ENCODE measurements around the gene PCDHGC5.

Gene PCDHGC5

DNA sequence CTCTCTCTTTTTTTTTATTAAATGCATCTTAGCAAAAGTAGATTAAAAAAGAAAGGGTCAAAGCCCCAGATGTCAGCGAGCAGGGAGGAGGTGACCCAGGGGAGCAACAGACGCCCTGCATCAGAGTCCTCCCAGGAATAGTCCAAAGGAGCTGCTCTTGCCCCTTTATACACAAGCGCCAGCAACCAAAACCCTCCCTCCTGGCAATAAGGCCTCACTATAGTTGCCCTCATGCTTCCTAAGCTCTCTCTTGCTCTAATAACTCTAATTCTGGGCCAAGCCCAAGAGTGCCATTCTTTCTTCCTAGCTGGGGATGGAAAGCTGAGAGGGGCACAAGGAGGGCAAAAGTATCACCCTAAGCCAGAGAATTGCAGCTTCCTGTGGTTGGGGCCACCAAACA lies 26.3 kb downstream of the PCDHGC5 start:
- Histone ChIP-seq H3K9me2 (replicated peaks; ENCODE audit: insufficient read depth, low read length) (no peaks in the 10 kb centered on the region), H3K79me2 (ENCODE audit: low read length) (no peaks in the 10 kb centered on the region), H3K27ac (ENCODE audit: low read length) (peak overlapping the region; percentile 83; the same call in 1 of the 2 replicates), H3K4me1 (ENCODE audit: low read length) (peaks cover 40% of the 10 kb centered on the region), H4K20me1 (ENCODE audit: insufficient read depth, low read length) (no peaks in the 10 kb centered on the region), H3K4me2 (ENCODE audit: low read depth, low read length) (no peak overlapping the region), H3K9ac (ENCODE audit: low read length) (no peak overlapping the region), H2AFZ (ENCODE audit: low read length) (no peak overlapping the region), H3F3A (ENCODE audit: insufficient read depth, low read length) (peaks cover 25% of the 10 kb centered on the region), H3K36me3 (replicated peaks; ENCODE audit: insufficient read depth, low read length) (no peaks in the 10 kb centered on the region; the same call in none of the 2 replicates), H3K4me3 (ENCODE audit: low read length) (no peak overlapping the region), H3K27me3 (replicated peaks; ENCODE audit: insufficient read depth, low read length) (no peaks in the 10 kb centered on the region), H3K9me3 (replicated peaks; ENCODE audit: insufficient read depth, low read length) (no peaks in the 10 kb centered on the region)
- TF ChIP-seq, protein P1, sequence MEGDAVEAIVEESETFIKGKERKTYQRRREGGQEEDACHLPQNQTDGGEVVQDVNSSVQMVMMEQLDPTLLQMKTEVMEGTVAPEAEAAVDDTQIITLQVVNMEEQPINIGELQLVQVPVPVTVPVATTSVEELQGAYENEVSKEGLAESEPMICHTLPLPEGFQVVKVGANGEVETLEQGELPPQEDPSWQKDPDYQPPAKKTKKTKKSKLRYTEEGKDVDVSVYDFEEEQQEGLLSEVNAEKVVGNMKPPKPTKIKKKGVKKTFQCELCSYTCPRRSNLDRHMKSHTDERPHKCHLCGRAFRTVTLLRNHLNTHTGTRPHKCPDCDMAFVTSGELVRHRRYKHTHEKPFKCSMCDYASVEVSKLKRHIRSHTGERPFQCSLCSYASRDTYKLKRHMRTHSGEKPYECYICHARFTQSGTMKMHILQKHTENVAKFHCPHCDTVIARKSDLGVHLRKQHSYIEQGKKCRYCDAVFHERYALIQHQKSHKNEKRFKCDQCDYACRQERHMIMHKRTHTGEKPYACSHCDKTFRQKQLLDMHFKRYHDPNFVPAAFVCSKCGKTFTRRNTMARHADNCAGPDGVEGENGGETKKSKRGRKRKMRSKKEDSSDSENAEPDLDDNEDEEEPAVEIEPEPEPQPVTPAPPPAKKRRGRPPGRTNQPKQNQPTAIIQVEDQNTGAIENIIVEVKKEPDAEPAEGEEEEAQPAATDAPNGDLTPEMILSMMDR (IDR thresholded peaks at IDR 0.05; ENCODE audit: low read length), result no peak
- TF ChIP-seq EZH2 (optimal IDR thresholded peaks at IDR 0.05; ENCODE audit: low read depth, low read length), result no peak
- no peak for TF ChIP-seq EZH2phosphoT487 (IDR thresholded peaks at IDR 0.05; ENCODE audit: low read length)
- no peak for DNase-seq

DNA sequence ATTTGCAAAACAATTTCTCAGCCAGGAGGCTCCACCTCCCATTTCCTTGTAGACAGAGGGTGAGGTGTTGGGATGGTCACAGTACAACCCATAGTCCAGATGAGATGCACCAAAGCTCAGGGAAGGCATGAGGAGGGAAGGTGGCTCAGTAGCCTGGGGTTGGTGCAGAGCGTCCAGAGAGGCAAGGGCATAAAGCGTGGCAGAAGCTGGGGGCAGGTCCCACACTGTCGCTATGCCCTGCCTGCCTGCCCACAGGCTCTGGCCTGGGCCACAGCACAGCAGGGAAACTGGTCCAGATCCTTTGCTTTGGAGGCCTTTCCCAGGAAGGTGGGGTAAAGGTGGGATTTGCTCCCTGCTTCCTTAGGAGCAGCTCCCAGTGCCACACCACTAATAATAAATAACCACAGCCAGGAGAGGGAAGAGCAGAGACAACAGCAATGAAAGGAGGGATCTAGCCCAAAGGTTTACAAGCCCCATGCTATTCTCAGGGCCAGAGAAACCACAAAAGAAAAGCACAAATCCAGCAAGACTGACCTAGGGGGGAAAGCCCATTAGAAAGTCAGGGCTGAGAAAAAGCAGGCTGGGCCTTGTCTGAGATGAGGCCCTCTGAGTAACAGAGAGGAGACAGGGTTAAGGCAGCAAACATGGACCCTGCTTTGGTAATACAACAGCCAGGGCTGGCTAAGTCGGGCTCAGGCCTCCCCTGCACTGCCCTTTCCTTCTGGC lies 27.2 kb downstream of the PCDHGC5 start:
- no peak for DNase-seq
- TF ChIP-seq EZH2phosphoT487 (IDR thresholded peaks at IDR 0.05; ENCODE audit: low read length) (no peak), EZH2 (optimal IDR thresholded peaks at IDR 0.05; ENCODE audit: low read depth, low read length) (no peak)
- TF ChIP-seq, protein P1 (IDR thresholded peaks at IDR 0.05; ENCODE audit: low read length), result no peak
- Histone ChIP-seq H3K36me3 (replicated peaks; ENCODE audit: insufficient read depth, low read length) (no peaks in the 10 kb centered on the region; the same call in none of the 2 replicates), H3F3A (ENCODE audit: insufficient read depth, low read length) (peaks cover 25% of the 10 kb centered on the region), H2AFZ (ENCODE audit: low read length) (no peak overlapping the region), H3K79me2 (ENCODE audit: low read length) (no peaks in the 10 kb centered on the region), H3K9me2 (replicated peaks; ENCODE audit: insufficient read depth, low read length) (no peaks in the 10 kb centered on the region), H3K9me3 (replicated peaks; ENCODE audit: insufficient read depth, low read length) (no peaks in the 10 kb centered on the region), H3K4me1 (ENCODE audit: low read length) (peaks cover 40% of the 10 kb centered on the region), H3K4me3 (ENCODE audit: low read length) (no peak overlapping the region), H3K4me2 (ENCODE audit: low read depth, low read length) (no peak overlapping the region), H3K27ac (ENCODE audit: low read length) (peak overlapping the region; percentile 19; the same call in 1 of the 2 replicates), H3K27me3 (replicated peaks; ENCODE audit: insufficient read depth, low read length) (no peaks in the 10 kb centered on the region), H4K20me1 (ENCODE audit: insufficient read depth, low read length) (no peaks in the 10 kb centered on the region), H3K9ac (ENCODE audit: low read length) (no peak overlapping the region)

DNA sequence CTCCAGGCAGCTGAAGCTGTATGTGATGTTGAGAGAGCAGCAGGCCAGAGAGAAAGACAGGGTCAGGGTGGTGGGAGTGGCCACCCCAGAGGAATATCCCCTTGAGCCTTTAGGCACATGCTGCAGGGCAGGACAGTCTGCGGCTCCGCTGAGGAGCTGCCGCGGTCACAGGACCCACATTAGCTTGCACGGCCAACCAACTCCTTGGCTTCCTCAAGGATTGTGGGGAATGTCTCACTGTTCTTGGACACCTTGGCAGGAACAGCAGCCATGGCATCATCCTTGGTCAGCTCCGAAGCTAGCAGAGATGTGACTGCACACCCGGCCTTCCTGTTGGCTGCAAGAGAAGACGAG lies 27.8 kb downstream of the PCDHGC5 start:
- H3K27ac ChIP-seq (ENCODE audit: low read length), result peak overlapping the region; percentile 19; the same call in 1 of the 2 replicates
- H3K27me3 ChIP-seq (replicated peaks; ENCODE audit: insufficient read depth, low read length), result no peaks in the 10 kb centered on the region
- H4K20me1 ChIP-seq (ENCODE audit: insufficient read depth, low read length), result no peaks in the 10 kb centered on the region
- no peak overlapping the region for H3K9ac ChIP-seq (ENCODE audit: low read length)
- peaks cover 36% of the 10 kb centered on the region for H3K4me1 ChIP-seq (ENCODE audit: low read length)
- TF ChIP-seq, protein P1 (IDR thresholded peaks at IDR 0.05; ENCODE audit: low read length), result no peak
- no peak for TF ChIP-seq EZH2 (optimal IDR thresholded peaks at IDR 0.05; ENCODE audit: low read depth, low read length)
- no peak for TF ChIP-seq EZH2phosphoT487 (IDR thresholded peaks at IDR 0.05; ENCODE audit: low read length)
- no peaks in the 10 kb centered on the region for H3K79me2 ChIP-seq (ENCODE audit: low read length)
- no peak overlapping the region for H3K4me3 ChIP-seq (ENCODE audit: low read length)
- H3K4me2 ChIP-seq (ENCODE audit: low read depth, low read length), result no peak overlapping the region
- no peak overlapping the region for H2AFZ ChIP-seq (ENCODE audit: low read length)
- H3K9me2 ChIP-seq (replicated peaks; ENCODE audit: insufficient read depth, low read length), result no peaks in the 10 kb centered on the region
- H3F3A ChIP-seq (ENCODE audit: insufficient read depth, low read length), result peaks cover 25% of the 10 kb centered on the region
- H3K9me3 ChIP-seq (replicated peaks; ENCODE audit: insufficient read depth, low read length), result no peaks in the 10 kb centered on the region
- no peak for DNase-seq
- H3K36me3 ChIP-seq (replicated peaks; ENCODE audit: insufficient read depth, low read length), result no peaks in the 10 kb centered on the region; the same call in none of the 2 replicates

Data from MM.1S (cell line).